Lower leg skin (tissue), 3 donors: ENCODE measurements around the gene TESMIN.

Experiments used
- POLR2A ChIP-seq, 2 donors: fragments of 450-650 bp; IDR thresholded peaks; one replicate each; pipeline ENCODE4 v1.6.1; 2016 to 2017; ENCODE audit warnings: antibody characterized with exemption in 2 of 2, mild to moderate bottlenecking in 1 of 2, moderate library complexity in 1 of 2
- TF ChIP-seq, protein P1 (sequence below), 3 donors: fragments of 450-650 bp; IDR thresholded peaks; one replicate each; pipeline ENCODE4 v1.5.1; 2016; ENCODE audit warnings: antibody characterized with exemption in 3 of 3, mild to moderate bottlenecking in 3 of 3, moderate library complexity in 2 of 3

DNA sequence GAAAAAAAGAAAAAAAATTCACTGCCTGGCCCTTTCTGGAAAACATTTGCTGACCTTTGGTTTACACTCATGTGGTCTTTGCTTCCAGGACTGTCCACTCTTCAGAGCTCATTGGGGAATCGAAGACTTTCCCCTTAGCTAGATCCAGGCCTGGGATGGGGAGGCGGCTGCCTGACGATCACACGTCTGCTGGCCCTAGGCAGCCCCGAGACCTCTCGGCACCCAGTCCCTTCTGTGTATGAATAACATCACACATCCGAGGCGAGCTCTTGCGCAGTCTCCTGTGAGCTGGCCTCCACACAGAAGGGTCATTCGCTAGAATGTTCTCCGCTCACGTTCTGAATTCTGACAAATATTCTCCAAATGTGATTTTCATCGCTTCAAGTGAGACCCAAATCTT is 92.7 kb downstream of the TESMIN start:
- TF ChIP-seq, protein P1, sequence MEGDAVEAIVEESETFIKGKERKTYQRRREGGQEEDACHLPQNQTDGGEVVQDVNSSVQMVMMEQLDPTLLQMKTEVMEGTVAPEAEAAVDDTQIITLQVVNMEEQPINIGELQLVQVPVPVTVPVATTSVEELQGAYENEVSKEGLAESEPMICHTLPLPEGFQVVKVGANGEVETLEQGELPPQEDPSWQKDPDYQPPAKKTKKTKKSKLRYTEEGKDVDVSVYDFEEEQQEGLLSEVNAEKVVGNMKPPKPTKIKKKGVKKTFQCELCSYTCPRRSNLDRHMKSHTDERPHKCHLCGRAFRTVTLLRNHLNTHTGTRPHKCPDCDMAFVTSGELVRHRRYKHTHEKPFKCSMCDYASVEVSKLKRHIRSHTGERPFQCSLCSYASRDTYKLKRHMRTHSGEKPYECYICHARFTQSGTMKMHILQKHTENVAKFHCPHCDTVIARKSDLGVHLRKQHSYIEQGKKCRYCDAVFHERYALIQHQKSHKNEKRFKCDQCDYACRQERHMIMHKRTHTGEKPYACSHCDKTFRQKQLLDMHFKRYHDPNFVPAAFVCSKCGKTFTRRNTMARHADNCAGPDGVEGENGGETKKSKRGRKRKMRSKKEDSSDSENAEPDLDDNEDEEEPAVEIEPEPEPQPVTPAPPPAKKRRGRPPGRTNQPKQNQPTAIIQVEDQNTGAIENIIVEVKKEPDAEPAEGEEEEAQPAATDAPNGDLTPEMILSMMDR (IDR thresholded peaks at IDR 0.05) = no peak
- no peak for TF ChIP-seq POLR2A (IDR thresholded peaks at IDR 0.05)
